Sigmoid colon (tissue), 4 donors: ENCODE data around the gene DYNC1LI1.

Experiments used
- CTCF ChIP-seq, 4 experiments: fragments of 450-650 bp in 3 of 4; fragments of 200-600 bp in 1 of 4; IDR thresholded peaks; one replicate each; pipeline ENCODE4 v1.5.1; 2016 to 2019; ENCODE audit warnings: antibody characterized with exemption in 4 of 4, mild to moderate bottlenecking in 3 of 4, moderate library complexity in 2 of 4
- POLR2A ChIP-seq, 2 donors: fragments of 450-650 bp; IDR thresholded peaks; one replicate each; pipeline ENCODE4 v1.6.1; 2016; ENCODE audit warnings: antibody characterized with exemption in 2 of 2, mild to moderate bottlenecking in 2 of 2, moderate library complexity in 2 of 2
- POLR2AphosphoS5 ChIP-seq, 4 donors: sonication (generic); formaldehyde crosslinking; IDR thresholded peaks; one replicate each; pipeline ENCODE4 v1.6.1; 2017; ENCODE audit warnings: antibody characterized with exemption in 4 of 4

- TF ChIP-seq CTCF (IDR thresholded peaks at IDR 0.05) (no peak), POLR2A (IDR thresholded peaks at IDR 0.05) (no peak), POLR2AphosphoS5 (IDR thresholded peaks at IDR 0.05) (no peak)
Measured at GRCh38 chr3:32553973-32554372, 16.7 kb downstream of the DYNC1LI1 start.
